ENCODE results near the gene MPRIP. TPM values are rescaled to one million over a fixed set of nuclear protein-coding genes. Genes with fewer than 3 reads are reported as not detected.

The MPRIP gene
- polyA plus RNA-seq, 1 donor from 2014 or later = 47.3 TPM

- Histone ChIP-seq H3K9me3 (ENCODE audit: low read length) (no peaks in the 10 kb centered on the region), H4K20me1 (ENCODE audit: insufficient read depth) (no peaks in the 10 kb centered on the region), H3K4me2 (ENCODE audit: low read length) (no peak overlapping the region), H3K27me3 (ENCODE audit: insufficient read depth, low read depth, low read length) (no peaks in the 10 kb centered on the region), H3K27ac (ENCODE audit: low read length) (no peak overlapping the region), H2AFZ (ENCODE audit: low read depth, low read length) (no peak overlapping the region), H3K4me3 (ENCODE audit: low read length) (no peak overlapping the region), H3K36me3 (ENCODE audit: insufficient read depth, low read length) (no peaks in the 10 kb centered on the region), H3K79me2 (replicated peaks; ENCODE audit: insufficient read depth, low read length) (peaks cover 60% of the 10 kb centered on the region), H3K9me2 (ENCODE audit: insufficient read depth, low read length) (no peaks in the 10 kb centered on the region), H3K9ac (ENCODE audit: low read length) (no peak overlapping the region), H3F3A (ENCODE audit: insufficient read depth, low read length, poor library complexity, severe bottlenecking) (no peaks in the 10 kb centered on the region)
- TF ChIP-seq EZH2 (IDR thresholded peaks at IDR 0.05; ENCODE audit: borderline replicate concordance, insufficient read depth, low read length, poor library complexity, severe bottlenecking) (no peak), MXI1 (conservative IDR thresholded peaks at IDR 0.05; ENCODE audit: poor library complexity, severe bottlenecking) (no peak), EP300 (conservative IDR thresholded peaks at IDR 0.05; ENCODE audit: poor library complexity, severe bottlenecking) (no peak), CTCF (IDR thresholded peaks at IDR 0.05; ENCODE audit: poor library complexity, severe bottlenecking) (no peak), TAF1 (IDR thresholded peaks at IDR 0.05; ENCODE audit: low read depth) (no peak), SMC3 (conservative IDR thresholded peaks at IDR 0.05; ENCODE audit: poor library complexity) (no peak), RAD21 (conservative IDR thresholded peaks at IDR 0.05) (no peak), POLR2AphosphoS5 (IDR thresholded peaks at IDR 0.05) (no peak), REST (IDR thresholded peaks at IDR 0.05; ENCODE audit: borderline replicate concordance) (no peak)
Observed at GRCh38 chr17:17067257-17067656, 25.0 kb downstream of the MPRIP start.

- TF ChIP-seq EZH2 (IDR thresholded peaks at IDR 0.05; ENCODE audit: borderline replicate concordance, insufficient read depth, low read length, poor library complexity, severe bottlenecking) = no peak
- no peak for TF ChIP-seq EP300 (conservative IDR thresholded peaks at IDR 0.05; ENCODE audit: poor library complexity, severe bottlenecking)
- no peak for TF ChIP-seq MXI1 (conservative IDR thresholded peaks at IDR 0.05; ENCODE audit: poor library complexity, severe bottlenecking)
- TF ChIP-seq CTCF (IDR thresholded peaks at IDR 0.05; ENCODE audit: poor library complexity, severe bottlenecking) = no peak
- TF ChIP-seq SMC3 (conservative IDR thresholded peaks at IDR 0.05; ENCODE audit: poor library complexity) = no peak
- no peak for TF ChIP-seq POLR2AphosphoS5 (IDR thresholded peaks at IDR 0.05)
- no peak for TF ChIP-seq TAF1 (IDR thresholded peaks at IDR 0.05; ENCODE audit: low read depth)
- no peak for TF ChIP-seq REST (IDR thresholded peaks at IDR 0.05; ENCODE audit: borderline replicate concordance)
- no peak for TF ChIP-seq RAD21 (conservative IDR thresholded peaks at IDR 0.05)
- no peaks in the 10 kb centered on the region for H4K20me1 ChIP-seq (ENCODE audit: insufficient read depth)
- peaks cover 56% of the 10 kb centered on the region for H3K79me2 ChIP-seq (replicated peaks; ENCODE audit: insufficient read depth, low read length)
Observed at GRCh38 chr17:17069849-17070248, 27.6 kb downstream of the MPRIP start.

More at GRCh38 chr17:17069849-17070248, 27.6 kb downstream of the MPRIP start:
- no peaks in the 10 kb centered on the region for H3K27me3 ChIP-seq (ENCODE audit: insufficient read depth, low read depth, low read length)
- no peak overlapping the region for H3K9ac ChIP-seq (ENCODE audit: low read length)
- no peak overlapping the region for H3K4me3 ChIP-seq (ENCODE audit: low read length)
- no peaks in the 10 kb centered on the region for H3K9me3 ChIP-seq (ENCODE audit: low read length)
- H3K36me3 ChIP-seq (ENCODE audit: insufficient read depth, low read length) = no peaks in the 10 kb centered on the region
- H2AFZ ChIP-seq (ENCODE audit: low read depth, low read length) = no peak overlapping the region
- H3K4me2 ChIP-seq (ENCODE audit: low read length) = no peak overlapping the region
- H3K27ac ChIP-seq (ENCODE audit: low read length) = no peak overlapping the region
- H3K9me2 ChIP-seq (ENCODE audit: insufficient read depth, low read length) = no peaks in the 10 kb centered on the region
- no peaks in the 10 kb centered on the region for H3F3A ChIP-seq (ENCODE audit: insufficient read depth, low read length, poor library complexity, severe bottlenecking)
